Gastrocnemius medialis (tissue), 4 donors: ENCODE measurements around the gene LYST. TPM values are rescaled to one million over a fixed set of nuclear protein-coding genes. Genes with fewer than 3 reads are reported as not detected.
"Not testable (repeated sequence)": the region's sequence is repeated elsewhere in the genome, so short reads cannot be mapped to it uniquely, and the experiment has no call there.

ENCODE experiments used
- ATAC-seq, 2 donors: fragments of 150-250 bp; one replicate each; pipeline ENCODE4 v1.9.1; 2016
- DNase-seq, 2 donors: peaks; one replicate each; pipeline ENCODE4 v3.0.0-alpha.2; 2019
- H3K27ac ChIP-seq, 4 donors: fragments of 200-600 bp; sonication (generic); 1 replicate in 1 of 4; 2 replicates in 3 of 4; pipeline ENCODE4 v1.5.1; 2016 to 2018; ENCODE audit warnings: mild to moderate bottlenecking in 2 of 4, moderate library complexity in 1 of 4
- H3K27me3 ChIP-seq, 3 donors: fragments of 200-600 bp; sonication (generic) in 2 of 3; 1 replicate in 1 of 3; 2 replicates in 2 of 3; pipeline versions ENCODE4 v1.5.1 to v1.6.0; 2016 to 2019; ENCODE audit warnings: mild to moderate bottlenecking in 1 of 3, moderate library complexity in 1 of 3
- H3K36me3 ChIP-seq, 2 donors: fragments of 200-600 bp; sonication (generic) in 1 of 2; one replicate each; pipeline ENCODE4 v1.5.1; 2017 to 2018
- H3K4me1 ChIP-seq, 2 donors: fragments of 200-600 bp; sonication (generic) in 1 of 2; one replicate each; pipeline ENCODE4 v1.5.1; 2016 to 2017; ENCODE audit warnings: mild to moderate bottlenecking in 2 of 2
- H3K4me3 ChIP-seq, 4 donors: fragments of 200-600 bp; sonication (generic) in 3 of 4; 1 replicate in 1 of 4; 2 replicates in 3 of 4; pipeline ENCODE4 v1.5.1; 2016 to 2019; ENCODE audit warnings: mild to moderate bottlenecking in 2 of 4
- H3K9me3 ChIP-seq, 3 donors: fragments of 200-600 bp; sonication (generic) in 2 of 3; 1 replicate in 1 of 3; 2 replicates in 2 of 3; pipeline ENCODE4 v1.5.1; 2016 to 2019
- POLR2A ChIP-seq, 2 donors: fragments of 450-650 bp; IDR thresholded peaks; one replicate each; pipeline ENCODE4 v1.6.1; 2017; ENCODE audit warnings: antibody characterized with exemption in 2 of 2, mild to moderate bottlenecking in 2 of 2, moderate library complexity in 2 of 2
- in situ Hi-C, 4 donors: fragments of 200-750 bp; cut with MboI; loops; one replicate each; pipeline versions ENCODE4 v1.15.0 to v1.8.0; 2017; ENCODE audit warnings: low sequenced_read_pairs in 4 of 4
- intact Hi-C: fragments of 100-400 bp; cut with DNase I; formaldehyde crosslinking; loops from one replicate; pipeline ENCODE4 v1.15.1; 2023; ENCODE audit warnings: low total_unique reads
- total RNA-seq, 4 donors: library from RNA; depleted of rRNA; stranded (reverse); fragments of >200 nt; gene quantifications; one replicate each; pipeline versions ENCODE4 v1.1.0 to v1.2.3, GENCODE V29; 2016
- TF ChIP-seq, protein P1 (sequence below), 5 experiments: fragments of 450-650 bp in 3 of 5; fragments of 200-600 bp in 2 of 5; sonication (generic) in 2 of 5; IDR thresholded peaks in 4 of 5; conservative IDR thresholded peaks in 1 of 5; 1 replicate in 4 of 5; 2 replicates in 1 of 5; pipeline ENCODE4 v1.5.1; 2016 to 2019; ENCODE audit warnings: antibody characterized with exemption in 5 of 5, mild to moderate bottlenecking in 3 of 5, moderate library complexity in 3 of 5

Gene LYST
- total RNA-seq, 4 donors from 2014 or later: 6.6 to 21.9 (median 10.7) TPM

GRCh38 chr1:235907187-235907896, 40.6 kb upstream of the LYST start:
- intact Hi-C loops (no loop called here), in situ Hi-C loops (no loop called here)
- DNase-seq: no peak
- H3K9me3 ChIP-seq: no peaks in the 10 kb centered on the region
- ATAC-seq: no peak
- H3K27me3 ChIP-seq: peaks cover 0 to 5% (median 0%) of the 10 kb centered on the region in 3 donors
- no peak overlapping the region for H3K4me3 ChIP-seq
- H3K36me3 ChIP-seq: no peaks in the 10 kb centered on the region
- no peak for TF ChIP-seq POLR2A (IDR thresholded peaks at IDR 0.05)
- TF ChIP-seq, protein P1, sequence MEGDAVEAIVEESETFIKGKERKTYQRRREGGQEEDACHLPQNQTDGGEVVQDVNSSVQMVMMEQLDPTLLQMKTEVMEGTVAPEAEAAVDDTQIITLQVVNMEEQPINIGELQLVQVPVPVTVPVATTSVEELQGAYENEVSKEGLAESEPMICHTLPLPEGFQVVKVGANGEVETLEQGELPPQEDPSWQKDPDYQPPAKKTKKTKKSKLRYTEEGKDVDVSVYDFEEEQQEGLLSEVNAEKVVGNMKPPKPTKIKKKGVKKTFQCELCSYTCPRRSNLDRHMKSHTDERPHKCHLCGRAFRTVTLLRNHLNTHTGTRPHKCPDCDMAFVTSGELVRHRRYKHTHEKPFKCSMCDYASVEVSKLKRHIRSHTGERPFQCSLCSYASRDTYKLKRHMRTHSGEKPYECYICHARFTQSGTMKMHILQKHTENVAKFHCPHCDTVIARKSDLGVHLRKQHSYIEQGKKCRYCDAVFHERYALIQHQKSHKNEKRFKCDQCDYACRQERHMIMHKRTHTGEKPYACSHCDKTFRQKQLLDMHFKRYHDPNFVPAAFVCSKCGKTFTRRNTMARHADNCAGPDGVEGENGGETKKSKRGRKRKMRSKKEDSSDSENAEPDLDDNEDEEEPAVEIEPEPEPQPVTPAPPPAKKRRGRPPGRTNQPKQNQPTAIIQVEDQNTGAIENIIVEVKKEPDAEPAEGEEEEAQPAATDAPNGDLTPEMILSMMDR (IDR thresholded peaks at IDR 0.05 in 4 of 5, conservative IDR thresholded peaks at IDR 0.05 in 1 of 5): no peak
- no peak overlapping the region for H3K27ac ChIP-seq
- no peaks in the 10 kb centered on the region for H3K4me1 ChIP-seq

- DNase-seq: no peak
- intact Hi-C loops: no loop called here
- in situ Hi-C loops: no loop called here
- no peak overlapping the region for H3K4me3 ChIP-seq
- H3K36me3 ChIP-seq: no peaks in the 10 kb centered on the region
- H3K27me3 ChIP-seq: peaks cover 0 to 5% (median 0%) of the 10 kb centered on the region in 3 donors
- H3K9me3 ChIP-seq: no peaks in the 10 kb centered on the region
- TF ChIP-seq, protein P1 (IDR thresholded peaks at IDR 0.05 in 4 of 5, conservative IDR thresholded peaks at IDR 0.05 in 1 of 5): no peak
- no peak for TF ChIP-seq POLR2A (IDR thresholded peaks at IDR 0.05)
- H3K27ac ChIP-seq: no peak overlapping the region
- ATAC-seq: no peak
- H3K4me1 ChIP-seq: no peaks in the 10 kb centered on the region
Measured at GRCh38 chr1:235906436-235906835, 39.7 kb upstream of the LYST start.

DNA sequence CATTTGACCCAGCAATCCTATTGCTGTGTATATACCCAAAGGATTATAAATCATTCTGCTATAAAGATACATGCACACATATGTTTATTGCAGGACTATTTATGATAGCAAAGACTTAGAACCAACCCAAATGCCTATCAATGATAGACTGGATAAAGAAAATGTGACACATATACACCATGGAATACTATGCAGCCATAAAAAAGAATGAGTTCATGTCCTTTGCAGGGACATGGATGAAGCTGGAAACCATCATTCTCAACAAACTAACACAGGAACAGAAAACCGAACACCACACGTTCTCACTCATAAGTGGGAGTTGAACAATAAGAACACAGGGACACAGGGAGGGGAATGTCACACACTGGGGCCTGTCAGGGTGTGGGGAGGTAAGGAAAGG, 37.1 kb upstream of the LYST start:
- H3K4me3 ChIP-seq, H3K4me1 ChIP-seq, in situ Hi-C loops, H3K27me3 ChIP-seq, H3K9me3 ChIP-seq, H3K36me3 ChIP-seq, ATAC-seq, H3K27ac ChIP-seq, DNase-seq, intact Hi-C loops: not testable (repeated sequence)

GRCh38 chr1:235902677-235903542, 36.2 kb upstream of the LYST start:
- in situ Hi-C loops: no loop called here
- Histone ChIP-seq H3K9me3 (no peaks in the 10 kb centered on the region), H3K27me3 (no peaks in the 10 kb centered on the region), H3K4me1 (no peaks in the 10 kb centered on the region), H3K4me3 (no peak overlapping the region), H3K36me3 (no peaks in the 10 kb centered on the region), H3K27ac (no peak overlapping the region)
- no peak for DNase-seq
- intact Hi-C loops: no loop called here
- ATAC-seq: no peak
- TF ChIP-seq, protein P1 (IDR thresholded peaks at IDR 0.05 in 4 of 5, conservative IDR thresholded peaks at IDR 0.05 in 1 of 5): no peak
- TF ChIP-seq POLR2A (IDR thresholded peaks at IDR 0.05): no peak

- no peak for TF ChIP-seq POLR2A (IDR thresholded peaks at IDR 0.05)
- TF ChIP-seq, protein P1 (IDR thresholded peaks at IDR 0.05 in 4 of 5, conservative IDR thresholded peaks at IDR 0.05 in 1 of 5): no peak
- intact Hi-C loops (no loop called here), in situ Hi-C loops (no loop called here)
- no peaks in the 10 kb centered on the region for H3K4me1 ChIP-seq
- no peak overlapping the region for H3K4me3 ChIP-seq
- H3K36me3 ChIP-seq: no peaks in the 10 kb centered on the region
- no peak for DNase-seq
- no peak overlapping the region for H3K27ac ChIP-seq
- no peak for ATAC-seq
- H3K9me3 ChIP-seq: no peaks in the 10 kb centered on the region
- no peaks in the 10 kb centered on the region for H3K27me3 ChIP-seq
Measured at GRCh38 chr1:235901461-235901860, 34.8 kb upstream of the LYST start.
